Gastroesophageal sphincter (tissue), 3 donors: ENCODE data around the gene ERH.

ENCODE experiments used
- CTCF ChIP-seq, 4 experiments: fragments of 200-600 bp in 2 of 4; fragments of 450-650 bp in 2 of 4; sonication (generic) in 1 of 4; IDR thresholded peaks; one replicate each; pipeline ENCODE4 v1.5.1; 2017 to 2019; ENCODE audit warnings: antibody characterized with exemption in 4 of 4, mild to moderate bottlenecking in 2 of 4, moderate library complexity in 2 of 4
- EP300 ChIP-seq: sonication (generic); formaldehyde crosslinking; IDR thresholded peaks from one replicate; pipeline ENCODE4 v1.6.1; 2017; ENCODE audit warnings: antibody characterized with exemption, mild to moderate bottlenecking
- POLR2A ChIP-seq, 2 donors: fragments of 450-650 bp; IDR thresholded peaks; one replicate each; pipeline ENCODE4 v1.6.1; 2017; ENCODE audit warnings: antibody characterized with exemption in 2 of 2, mild to moderate bottlenecking in 2 of 2, moderate library complexity in 1 of 2
- POLR2AphosphoS5 ChIP-seq: sonication (generic); formaldehyde crosslinking; IDR thresholded peaks from one replicate; pipeline ENCODE4 v1.6.1; 2017; ENCODE audit warnings: antibody characterized with exemption

GRCh38 chr14:69424149-69424923, 26.2 kb upstream of the ERH start:
- TF ChIP-seq CTCF (IDR thresholded peaks at IDR 0.05) (no peak), POLR2A (IDR thresholded peaks at IDR 0.05) (no peak), EP300 (no peak), POLR2AphosphoS5 (no peak)
